H7 (cell line): Measurements from ENCODE around the gene SMAD2. TPM values are rescaled to one million over a fixed set of nuclear protein-coding genes. Genes with fewer than 3 reads are reported as not detected.

ENCODE experiments used
- DNase-seq: peaks from one replicate; pipeline ENCODE4 v3.0.0; 2012
- H3K27me3 ChIP-seq: 2 replicates; pipeline ENCODE4 v1.6.0; 2011; ENCODE audit warnings: mild to moderate bottlenecking, low read length; ENCODE audit not compliant: control insufficient read depth, insufficient read depth
- H3K36me3 ChIP-seq: replicated peaks from 2 replicates; pipeline ENCODE4 v1.5.1; 2011; ENCODE audit warnings: low read length; ENCODE audit not compliant: control insufficient read depth, insufficient read depth
- H3K4me3 ChIP-seq: 2 replicates; pipeline ENCODE4 v1.5.1; 2011; ENCODE audit warnings: low read depth, mild to moderate bottlenecking, control low read depth, low read length, moderate library complexity; ENCODE audit not compliant: insufficient read depth
- total RNA-seq: library from RNA; depleted of rRNA; stranded (reverse); fragments of >200 nt; shearing (Covaris generic); gene quantifications from 2 replicates; pipeline ENCODE4 v1.2.3, GENCODE V29; 2014

Gene SMAD2
- total RNA-seq, 1 experiment from 2014 or later: 63.3 TPM

DNA sequence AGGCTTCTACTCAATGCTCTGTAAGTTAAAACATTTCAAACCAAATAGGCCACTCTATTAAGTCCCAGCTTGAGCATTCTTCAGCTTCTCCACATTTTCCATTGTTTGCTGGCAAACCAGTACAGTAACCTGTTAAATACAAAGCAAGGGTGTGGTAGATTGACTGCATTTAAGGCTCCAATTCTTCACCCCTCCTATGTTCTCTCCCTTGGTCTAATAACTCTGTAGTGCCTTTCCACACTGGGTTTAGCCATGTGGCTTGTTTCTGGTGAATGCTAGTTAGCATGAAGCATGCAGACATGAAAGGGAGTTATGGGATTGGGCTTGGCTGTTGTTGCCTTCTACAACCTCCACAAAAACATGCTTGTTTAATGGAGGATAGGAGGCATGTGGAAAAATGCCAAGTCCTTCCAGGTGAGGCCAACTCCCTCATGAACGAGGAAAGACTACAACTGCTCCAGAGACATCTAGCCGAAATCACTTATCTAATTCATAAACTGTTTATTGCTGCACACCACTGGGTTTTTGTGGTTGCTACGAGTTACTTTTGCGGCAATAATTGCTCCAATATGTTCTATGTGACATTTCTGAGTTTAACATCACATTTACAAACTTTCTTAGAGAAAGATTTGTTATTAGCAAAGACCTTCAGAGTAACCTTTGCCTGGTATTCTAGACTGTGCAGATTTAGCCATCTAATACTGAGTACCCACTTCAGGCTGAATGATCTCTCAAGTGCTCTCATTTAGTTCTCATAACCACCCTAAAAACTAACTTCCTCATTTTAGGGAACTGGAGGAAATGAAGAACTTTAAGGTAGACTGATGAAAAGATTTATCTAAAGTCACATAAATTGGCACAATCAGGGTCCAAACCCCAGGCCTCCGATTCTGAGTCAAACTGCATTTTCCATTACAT lies 104.0 kb downstream of the SMAD2 start:
- DNase-seq: no peak
- Histone ChIP-seq H3K36me3 (peaks cover 5% of the 10 kb centered on the region), H3K27me3 (no peaks in the 10 kb centered on the region), H3K4me3 (no peak overlapping the region)

DNA sequence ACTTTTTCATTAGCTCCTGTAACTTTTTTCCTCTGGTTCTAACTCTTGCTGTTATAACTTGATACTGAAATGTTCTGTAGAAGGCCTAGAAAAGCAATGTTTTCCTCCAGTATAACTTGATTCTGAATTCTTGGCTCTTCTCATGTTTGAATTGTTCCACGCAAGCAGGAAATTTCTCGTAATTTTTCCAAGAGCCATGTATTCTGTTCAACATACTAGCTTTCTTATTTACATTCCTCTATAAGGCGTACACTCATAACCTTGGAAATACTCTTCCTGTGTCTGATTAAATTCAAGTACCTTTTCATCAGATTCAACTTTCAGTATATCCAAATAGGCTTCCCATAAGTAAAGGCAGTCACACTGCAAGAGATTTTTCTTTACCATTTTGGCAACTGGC lies 109.1 kb downstream of the SMAD2 start:
- Histone ChIP-seq H3K4me3 (no peak overlapping the region), H3K36me3 (peaks cover 2% of the 10 kb centered on the region; the same call in 1 of the 2 replicates), H3K27me3 (no peaks in the 10 kb centered on the region)
- DNase-seq: no peak

DNA sequence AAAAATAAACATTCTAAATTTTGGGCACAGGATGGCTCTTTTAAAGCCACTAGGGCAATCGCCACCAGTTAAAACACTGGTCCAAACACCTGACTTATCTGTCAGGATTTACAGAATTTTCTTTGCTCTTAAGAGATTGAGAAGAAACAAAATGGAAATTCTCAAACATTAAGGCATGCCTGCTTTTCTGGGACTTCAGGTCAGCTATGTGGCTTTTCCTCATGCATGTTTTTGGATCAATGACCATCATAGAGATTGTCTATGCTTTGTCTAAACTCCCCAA lies 112.7 kb downstream of the SMAD2 start:
- Histone ChIP-seq H3K4me3 (no peak overlapping the region), H3K36me3 (no peaks in the 10 kb centered on the region), H3K27me3 (no peaks in the 10 kb centered on the region)
- DNase-seq: no peak

DNA sequence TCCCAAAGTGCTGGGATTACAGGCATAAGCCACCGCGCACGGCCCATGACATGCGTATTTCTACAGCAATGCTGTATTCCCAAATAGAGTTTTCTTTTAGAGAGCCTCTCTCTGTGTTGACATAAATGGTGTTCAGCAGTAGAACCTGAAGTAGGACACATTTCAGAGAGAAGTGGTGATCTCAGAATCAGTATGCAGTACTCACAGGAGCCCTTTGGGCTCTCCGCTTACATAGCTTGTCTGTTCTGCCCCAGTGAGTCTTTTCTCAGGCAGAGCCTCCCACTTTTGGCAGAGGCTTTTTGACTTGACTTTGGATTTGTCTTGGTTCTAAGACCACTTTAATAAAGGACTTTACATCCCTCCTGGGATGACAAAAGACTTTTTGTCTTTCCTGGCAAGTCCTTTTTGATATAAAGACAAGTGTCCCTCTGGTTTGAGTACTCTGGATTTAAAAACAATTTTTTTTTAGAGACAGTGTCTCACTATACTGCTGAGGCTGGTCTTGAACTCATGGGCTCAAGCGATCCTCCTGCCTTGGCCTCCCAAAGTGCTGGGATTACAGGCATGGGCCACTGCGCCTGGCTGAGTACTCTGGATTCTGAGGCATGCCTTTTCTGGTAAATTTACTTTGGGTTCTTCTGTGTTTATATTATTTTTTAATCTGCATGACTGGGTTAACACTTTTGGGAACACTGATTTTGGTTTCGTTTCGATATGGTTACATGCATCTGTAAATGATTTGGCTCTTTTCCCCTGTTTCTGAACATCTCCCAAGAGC lies 113.3 kb downstream of the SMAD2 start:
- Histone ChIP-seq H3K27me3 (no peaks in the 10 kb centered on the region), H3K36me3 (no peaks in the 10 kb centered on the region), H3K4me3 (no peak overlapping the region)
- DNase-seq: no peak

DNA sequence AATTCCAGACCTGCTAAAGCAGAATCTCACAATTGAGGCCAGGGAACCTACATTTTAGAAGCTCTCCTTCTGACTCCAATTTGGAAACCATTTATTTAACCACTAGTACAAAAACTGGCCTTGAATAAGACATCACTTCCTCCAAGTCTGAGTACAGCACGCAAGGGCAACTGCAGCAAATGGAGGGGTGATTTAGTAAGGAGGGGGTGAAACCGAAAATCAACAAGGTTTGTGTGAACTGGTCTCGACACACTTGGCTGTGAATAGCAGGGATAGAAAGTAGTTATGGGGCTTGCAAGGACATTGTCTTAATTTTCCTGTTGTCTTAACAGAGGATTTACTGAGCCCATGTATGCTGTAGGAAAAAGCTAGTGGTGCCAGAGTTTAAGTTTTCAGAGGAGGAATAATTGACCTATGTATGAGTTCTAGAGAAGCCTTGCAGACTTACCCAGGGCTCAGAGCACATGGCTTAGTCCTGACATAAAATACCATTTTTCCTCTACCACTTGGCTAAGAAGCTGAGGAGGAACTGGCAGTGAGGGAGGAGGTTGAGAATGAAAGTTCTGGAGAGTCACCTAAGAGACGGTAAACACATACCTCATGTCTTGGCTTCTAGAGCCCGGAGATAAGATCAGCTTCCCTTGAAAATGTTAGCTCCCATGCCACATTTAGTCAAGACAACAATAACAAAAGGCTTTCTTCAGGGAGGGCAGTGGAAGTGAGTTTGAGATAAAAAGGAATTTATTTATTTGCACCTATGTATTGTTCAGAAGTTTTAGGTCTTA lies 114.8 kb downstream of the SMAD2 start:
- H3K27me3 ChIP-seq: no peaks in the 10 kb centered on the region
- no peak for DNase-seq
- H3K36me3 ChIP-seq: no peaks in the 10 kb centered on the region
- H3K4me3 ChIP-seq: no peak overlapping the region

DNA sequence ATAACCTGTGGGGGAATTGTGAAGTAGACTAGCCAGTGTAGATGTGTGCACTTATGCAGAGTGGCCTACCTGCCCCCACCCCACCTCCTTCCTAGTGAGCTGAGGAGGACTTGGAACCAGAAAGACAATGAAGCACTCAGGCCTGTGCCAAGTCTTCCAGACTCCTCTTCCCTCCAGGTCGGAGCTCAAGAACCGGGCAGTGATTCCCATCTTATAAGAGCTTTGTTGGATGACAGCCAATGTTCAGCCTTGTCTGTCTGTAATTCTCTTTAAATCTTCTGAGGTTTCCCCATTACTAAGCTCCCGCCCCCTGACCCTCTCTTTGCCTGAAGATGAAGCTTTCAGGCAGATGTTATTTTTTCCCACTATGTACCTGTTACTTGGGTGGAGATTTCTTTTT lies 121.0 kb downstream of the SMAD2 start:
- no peak for DNase-seq
- Histone ChIP-seq H3K27me3 (no peaks in the 10 kb centered on the region), H3K4me3 (no peak overlapping the region), H3K36me3 (no peaks in the 10 kb centered on the region)

DNA sequence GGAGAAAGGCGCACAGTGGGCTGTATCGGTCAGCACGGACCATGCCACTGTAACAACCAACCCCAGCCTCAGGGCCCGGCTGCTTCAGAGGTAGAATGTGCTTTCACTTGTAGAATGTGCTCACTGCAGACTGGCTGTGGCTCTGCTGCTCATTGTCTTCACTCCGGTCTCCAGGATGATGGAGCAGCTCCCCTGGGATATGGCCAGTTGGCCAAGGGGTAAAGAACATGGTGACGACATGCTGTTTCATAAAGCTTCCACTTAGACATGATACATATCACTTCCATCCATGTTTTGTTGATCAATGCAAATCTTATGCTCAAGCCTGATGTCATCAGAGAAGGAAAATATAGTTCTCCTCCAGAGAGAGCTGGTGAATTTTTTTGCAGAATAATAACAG lies 127.7 kb downstream of the SMAD2 start:
- DNase-seq: no peak
- Histone ChIP-seq H3K27me3 (no peaks in the 10 kb centered on the region), H3K36me3 (no peaks in the 10 kb centered on the region), H3K4me3 (no peak overlapping the region)

DNA sequence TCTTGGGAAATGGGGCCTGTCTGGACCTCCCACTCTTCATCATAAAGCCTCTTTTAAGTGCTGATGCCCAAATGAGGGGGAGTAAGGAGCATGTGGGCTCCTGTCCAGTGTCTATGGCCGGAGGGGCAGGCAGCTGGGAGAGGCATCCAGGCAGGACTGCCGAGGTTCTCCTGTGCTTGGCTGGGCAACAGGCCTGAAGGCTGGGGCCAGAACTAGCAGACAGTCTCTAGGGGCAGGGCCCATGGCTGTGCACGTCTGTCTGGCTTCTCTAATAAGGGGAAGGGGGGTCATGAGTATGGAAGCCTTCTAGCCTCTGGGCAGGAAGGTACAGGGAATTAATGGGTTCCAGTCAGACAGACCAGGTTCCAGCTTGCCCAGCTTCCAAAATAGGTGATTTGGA lies 128.6 kb downstream of the SMAD2 start:
- no peaks in the 10 kb centered on the region for H3K36me3 ChIP-seq
- no peaks in the 10 kb centered on the region for H3K27me3 ChIP-seq
- H3K4me3 ChIP-seq: no peak overlapping the region
- no peak for DNase-seq

DNA sequence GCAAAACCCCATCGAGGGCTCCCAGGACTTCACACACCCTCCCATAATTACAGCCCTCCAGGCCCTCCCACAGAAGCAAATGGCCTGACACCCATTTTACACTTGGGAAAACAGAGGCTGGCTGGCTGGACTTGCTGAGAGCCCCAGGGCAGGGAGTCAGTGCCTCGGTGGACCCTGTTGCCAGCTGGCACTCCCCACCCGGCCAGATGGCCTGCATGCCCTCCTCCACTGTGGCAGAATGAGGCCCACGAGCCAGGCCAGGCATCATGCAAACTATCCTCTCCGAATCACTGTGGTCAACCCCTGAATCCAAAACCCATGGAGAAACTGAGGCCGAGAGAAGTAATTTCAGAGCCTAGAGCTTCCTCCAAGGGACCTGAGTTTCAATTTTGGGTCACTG lies 129.7 kb downstream of the SMAD2 start:
- no peaks in the 10 kb centered on the region for H3K36me3 ChIP-seq
- H3K27me3 ChIP-seq: no peaks in the 10 kb centered on the region
- no peak overlapping the region for H3K4me3 ChIP-seq
- no peak for DNase-seq

DNA sequence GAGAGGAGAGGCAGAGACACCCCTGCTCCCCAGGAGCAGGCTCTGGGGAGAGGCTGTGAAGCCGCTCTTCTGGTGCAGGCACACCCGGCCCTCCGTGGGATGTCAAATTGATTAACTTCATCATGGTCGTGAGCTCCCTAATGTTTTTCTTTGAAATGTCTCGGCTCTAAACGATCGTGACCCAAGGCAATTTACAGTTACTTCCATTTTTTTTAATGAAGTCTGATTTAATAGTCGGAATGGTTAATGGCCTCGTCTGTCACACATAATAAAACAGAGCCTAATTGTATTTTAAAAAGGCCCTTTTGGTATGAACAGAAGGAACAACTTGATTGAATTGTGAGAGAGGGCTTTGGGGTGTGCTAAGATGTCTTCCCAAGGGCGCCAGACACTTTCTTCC lies 130.2 kb downstream of the SMAD2 start:
- Histone ChIP-seq H3K4me3 (no peak overlapping the region), H3K36me3 (no peaks in the 10 kb centered on the region), H3K27me3 (no peaks in the 10 kb centered on the region)
- DNase-seq: no peak

DNA sequence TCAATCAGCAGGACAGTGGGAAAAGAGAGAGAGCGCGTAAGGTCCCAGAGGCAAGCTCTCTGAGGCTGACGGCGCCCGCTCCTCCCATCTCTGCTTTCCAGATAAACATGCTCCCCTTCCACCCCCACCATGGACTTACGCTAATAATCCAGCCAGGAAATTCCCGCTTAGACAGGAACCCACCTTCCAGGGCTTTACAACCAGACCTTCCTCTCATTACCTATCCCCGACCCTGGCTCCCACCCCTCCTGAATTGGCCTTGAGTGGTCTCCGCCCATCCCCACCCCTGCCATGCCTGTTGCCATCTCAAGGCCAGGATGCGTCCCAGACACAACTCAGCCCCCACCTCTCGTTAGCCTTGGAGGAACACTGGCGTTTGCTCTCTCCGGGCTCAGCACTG lies 131.1 kb downstream of the SMAD2 start:
- H3K4me3 ChIP-seq: no peak overlapping the region
- no peak for DNase-seq
- no peaks in the 10 kb centered on the region for H3K36me3 ChIP-seq
- H3K27me3 ChIP-seq: no peaks in the 10 kb centered on the region

DNA sequence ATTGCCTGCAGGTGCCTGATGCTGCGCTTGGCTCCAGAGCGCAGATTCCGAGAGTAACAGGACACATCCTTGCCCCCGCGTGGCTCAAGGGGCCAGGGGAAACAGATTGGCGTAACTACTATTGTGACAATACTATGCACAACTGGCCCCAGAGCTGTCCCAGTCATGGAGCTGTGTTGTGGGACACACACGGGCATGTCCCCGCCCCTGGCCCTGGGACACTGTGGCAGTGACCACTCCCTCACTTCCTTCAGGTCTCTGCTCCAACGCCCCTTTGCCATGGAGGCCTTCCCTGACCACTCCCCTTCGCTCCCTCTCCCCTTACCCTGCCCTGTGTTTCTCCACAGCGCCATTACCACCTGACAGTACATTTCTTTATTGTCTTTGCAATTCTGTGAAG lies 132.1 kb downstream of the SMAD2 start:
- Histone ChIP-seq H3K27me3 (no peaks in the 10 kb centered on the region), H3K4me3 (no peak overlapping the region), H3K36me3 (no peaks in the 10 kb centered on the region)
- no peak for DNase-seq

DNA sequence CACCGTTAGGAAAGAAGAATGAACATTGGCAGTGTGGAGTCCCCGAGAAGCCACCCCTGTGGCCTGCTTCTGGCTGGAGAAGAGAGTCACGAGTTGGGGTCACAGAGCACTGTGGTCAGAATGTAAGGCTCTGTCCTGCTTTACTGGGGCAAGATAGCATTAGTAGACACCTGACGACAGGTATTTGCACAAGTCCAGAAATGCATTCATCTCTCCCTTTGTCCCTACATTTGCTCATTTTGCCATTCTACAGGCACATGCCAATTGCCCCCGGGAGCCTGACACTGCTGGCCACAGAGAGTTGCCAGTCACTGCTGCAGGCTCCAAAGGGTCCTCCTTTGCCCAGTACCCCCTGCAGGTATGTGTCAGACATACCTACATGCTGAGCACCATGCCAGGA lies 133.3 kb downstream of the SMAD2 start:
- Histone ChIP-seq H3K27me3 (no peaks in the 10 kb centered on the region), H3K4me3 (no peak overlapping the region), H3K36me3 (no peaks in the 10 kb centered on the region)
- DNase-seq: no peak

DNA sequence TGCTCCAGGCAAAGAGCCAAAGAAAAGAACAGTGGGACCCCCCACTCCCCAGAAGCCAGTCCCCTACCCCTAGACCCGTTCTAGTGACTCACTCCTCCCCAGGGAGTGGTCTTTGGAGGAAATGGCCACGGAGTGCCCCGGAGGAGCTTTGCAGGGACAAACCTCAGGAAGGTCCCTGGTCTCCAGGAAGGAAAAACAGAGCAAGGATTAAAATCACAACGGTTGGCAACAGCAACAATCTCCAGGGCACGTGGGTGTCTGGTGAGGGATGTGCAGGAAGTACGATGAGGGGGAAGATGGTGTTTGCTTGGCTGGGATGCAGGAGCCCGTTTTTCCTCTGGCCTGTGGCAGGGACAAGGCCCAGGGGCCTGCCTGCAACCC lies 135.0 kb downstream of the SMAD2 start:
- H3K4me3 ChIP-seq: no peak overlapping the region
- DNase-seq: no peak

More for the DNA sequence above, 135.0 kb downstream of the SMAD2 start:
- Histone ChIP-seq H3K27me3 (no peaks in the 10 kb centered on the region), H3K36me3 (no peaks in the 10 kb centered on the region)
